Measurements from ENCODE around the gene RALB.
A peak's percentile ranks its signal among the peaks of the same experiment; 100 is the strongest.

DNA sequence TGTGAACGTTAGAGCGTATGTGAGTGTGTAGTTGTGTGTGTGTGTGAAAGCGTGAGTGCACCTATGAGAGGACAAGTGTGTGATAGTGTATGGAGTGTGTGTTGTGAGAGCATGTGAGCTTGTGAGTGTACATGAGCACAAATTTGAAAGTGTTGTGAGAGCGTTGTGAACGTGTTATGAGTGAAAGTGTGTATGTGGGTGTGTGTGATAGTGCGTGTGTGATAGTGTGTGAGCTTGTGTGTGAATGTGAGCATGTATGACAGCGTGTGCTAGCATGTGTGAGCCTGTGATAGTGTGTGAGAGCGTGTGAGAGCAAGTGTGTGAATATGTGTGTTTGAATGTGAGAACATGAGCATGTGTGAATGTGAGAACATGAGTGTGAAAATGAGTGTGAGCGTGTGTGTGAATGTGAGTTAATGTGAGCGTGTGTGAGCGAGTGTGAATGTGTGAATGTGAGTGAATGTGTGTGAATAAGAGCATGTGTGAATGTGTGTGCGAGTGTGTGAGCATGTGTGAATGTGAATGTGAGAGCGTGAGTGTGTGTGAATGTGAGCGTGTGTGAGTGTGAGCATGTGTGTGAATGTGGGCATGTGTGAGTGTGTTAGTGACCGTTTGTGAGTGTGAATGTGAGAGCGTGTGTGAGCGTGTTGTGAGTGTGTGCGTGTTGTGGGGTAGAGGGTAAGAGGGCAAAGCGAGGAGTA lies 25.0 kb downstream of the RALB start:
- TF ChIP-seq, protein P1, sequence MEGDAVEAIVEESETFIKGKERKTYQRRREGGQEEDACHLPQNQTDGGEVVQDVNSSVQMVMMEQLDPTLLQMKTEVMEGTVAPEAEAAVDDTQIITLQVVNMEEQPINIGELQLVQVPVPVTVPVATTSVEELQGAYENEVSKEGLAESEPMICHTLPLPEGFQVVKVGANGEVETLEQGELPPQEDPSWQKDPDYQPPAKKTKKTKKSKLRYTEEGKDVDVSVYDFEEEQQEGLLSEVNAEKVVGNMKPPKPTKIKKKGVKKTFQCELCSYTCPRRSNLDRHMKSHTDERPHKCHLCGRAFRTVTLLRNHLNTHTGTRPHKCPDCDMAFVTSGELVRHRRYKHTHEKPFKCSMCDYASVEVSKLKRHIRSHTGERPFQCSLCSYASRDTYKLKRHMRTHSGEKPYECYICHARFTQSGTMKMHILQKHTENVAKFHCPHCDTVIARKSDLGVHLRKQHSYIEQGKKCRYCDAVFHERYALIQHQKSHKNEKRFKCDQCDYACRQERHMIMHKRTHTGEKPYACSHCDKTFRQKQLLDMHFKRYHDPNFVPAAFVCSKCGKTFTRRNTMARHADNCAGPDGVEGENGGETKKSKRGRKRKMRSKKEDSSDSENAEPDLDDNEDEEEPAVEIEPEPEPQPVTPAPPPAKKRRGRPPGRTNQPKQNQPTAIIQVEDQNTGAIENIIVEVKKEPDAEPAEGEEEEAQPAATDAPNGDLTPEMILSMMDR (IDR thresholded peaks at IDR 0.05): peak in 1 of 3 donors; percentile 8
- no peak for TF ChIP-seq POLR2A (IDR thresholded peaks at IDR 0.05)

Measured in lower leg skin (tissue), 3 donors.